HG02571 (cell line): Measurements from ENCODE around the gene HSD3B2.

Source experiments
- ATAC-seq: cut with Tn5 transposase; IDR thresholded peaks from one replicate; pipeline ENCODE4 v1.9.1; 2021; ENCODE audit warnings: mild to moderate bottlenecking, moderate library complexity; ENCODE audit not compliant: unreplicated experiment

HSD3B2 gene

DNA sequence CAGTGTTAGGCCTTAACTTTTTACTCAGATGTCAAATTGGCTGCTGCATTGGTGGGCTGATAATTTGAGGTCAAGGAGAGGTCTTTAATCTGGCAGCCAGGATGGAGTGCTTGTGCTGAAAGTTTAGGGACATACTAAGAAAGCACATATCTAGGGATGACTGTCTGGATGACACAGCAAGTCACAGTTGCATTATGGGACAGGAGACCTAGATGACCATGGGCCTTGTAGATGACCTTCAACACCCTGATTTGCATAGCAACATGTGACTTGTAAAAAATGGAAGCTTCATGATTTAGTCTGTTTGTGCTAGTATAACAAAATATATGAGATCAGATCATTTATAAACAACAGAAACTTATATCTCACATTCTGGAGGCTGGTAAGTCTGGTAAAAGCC, 18.0 kb upstream of the HSD3B2 start:
- ATAC-seq: no peak

DNA sequence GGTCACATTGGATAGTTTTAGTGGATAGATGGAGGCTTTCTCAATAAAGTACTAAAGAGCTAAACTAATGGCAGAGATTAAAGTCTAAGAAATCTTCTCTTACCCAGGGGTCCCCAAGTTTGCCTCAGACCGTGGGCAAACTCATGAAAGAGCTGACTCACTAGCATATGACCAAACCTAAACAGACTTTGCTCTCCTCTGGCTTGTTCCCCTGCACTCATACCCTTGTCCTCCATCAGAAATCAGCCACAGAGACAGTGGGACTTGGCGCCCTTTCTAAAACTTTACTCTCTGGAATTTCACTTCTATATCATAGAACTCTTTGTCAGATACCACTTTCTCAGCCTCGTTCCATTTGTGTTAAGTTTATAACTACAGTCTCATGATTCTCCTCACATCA, 17.0 kb upstream of the HSD3B2 start:
- ATAC-seq: no peak

DNA sequence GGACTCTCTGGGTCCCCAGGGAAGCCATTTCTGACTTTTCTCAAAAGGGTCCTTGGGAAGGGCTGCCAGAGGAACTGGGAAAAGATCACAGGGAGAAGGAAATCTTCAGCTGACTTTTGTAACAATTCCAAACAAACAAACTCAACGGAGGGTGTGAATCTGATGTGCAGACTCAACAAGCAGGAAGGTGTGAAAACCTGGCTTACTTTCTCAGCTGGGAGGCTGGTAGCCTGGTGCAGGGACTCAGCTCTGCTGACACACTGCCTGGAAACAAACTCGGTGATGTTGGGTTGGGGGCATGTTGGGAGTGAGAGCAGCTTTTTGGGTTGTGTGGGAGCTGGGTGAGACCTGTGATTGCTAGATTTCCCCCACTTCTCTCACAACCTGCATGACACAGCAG, 10.2 kb upstream of the HSD3B2 start:
- ATAC-seq: no peak

DNA sequence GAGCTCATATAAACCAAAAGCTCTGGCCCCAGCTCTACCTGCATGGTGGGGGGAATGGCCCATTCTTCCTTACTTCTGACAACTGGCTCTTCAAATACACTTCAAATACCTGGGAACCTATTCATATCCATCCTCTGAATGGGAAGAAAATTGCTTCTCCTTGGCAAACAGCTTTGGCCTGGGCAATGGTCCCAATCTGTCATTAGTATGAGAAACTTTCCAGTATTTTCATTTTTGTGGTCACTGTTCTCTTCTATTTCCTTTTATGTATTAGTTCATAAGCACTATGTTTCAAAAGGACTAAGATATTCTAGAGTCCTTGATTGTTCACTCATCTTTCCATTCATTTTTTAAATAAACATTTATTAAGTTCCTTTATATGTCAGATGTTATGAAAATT, 5.2 kb upstream of the HSD3B2 start:
- no peak for ATAC-seq

DNA sequence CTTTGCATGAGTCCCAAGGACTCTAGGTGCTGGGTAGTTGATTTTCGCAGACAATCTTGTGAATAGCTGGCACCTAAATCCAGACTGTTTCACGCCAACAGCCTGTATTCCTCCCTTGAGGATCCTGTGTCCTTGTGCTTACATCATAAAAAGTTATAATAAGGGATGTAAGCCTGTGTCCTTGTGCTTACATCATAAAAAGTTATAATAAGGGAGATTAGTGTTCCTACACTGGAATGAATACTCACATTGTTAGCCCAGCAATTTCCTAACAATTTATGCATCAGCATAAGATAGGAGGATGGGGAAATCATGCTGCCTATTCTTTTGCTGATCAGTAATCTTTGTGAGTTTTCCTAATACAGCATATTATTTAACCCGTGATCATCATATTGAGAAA, 4.0 kb upstream of the HSD3B2 start:
- no peak for ATAC-seq

DNA sequence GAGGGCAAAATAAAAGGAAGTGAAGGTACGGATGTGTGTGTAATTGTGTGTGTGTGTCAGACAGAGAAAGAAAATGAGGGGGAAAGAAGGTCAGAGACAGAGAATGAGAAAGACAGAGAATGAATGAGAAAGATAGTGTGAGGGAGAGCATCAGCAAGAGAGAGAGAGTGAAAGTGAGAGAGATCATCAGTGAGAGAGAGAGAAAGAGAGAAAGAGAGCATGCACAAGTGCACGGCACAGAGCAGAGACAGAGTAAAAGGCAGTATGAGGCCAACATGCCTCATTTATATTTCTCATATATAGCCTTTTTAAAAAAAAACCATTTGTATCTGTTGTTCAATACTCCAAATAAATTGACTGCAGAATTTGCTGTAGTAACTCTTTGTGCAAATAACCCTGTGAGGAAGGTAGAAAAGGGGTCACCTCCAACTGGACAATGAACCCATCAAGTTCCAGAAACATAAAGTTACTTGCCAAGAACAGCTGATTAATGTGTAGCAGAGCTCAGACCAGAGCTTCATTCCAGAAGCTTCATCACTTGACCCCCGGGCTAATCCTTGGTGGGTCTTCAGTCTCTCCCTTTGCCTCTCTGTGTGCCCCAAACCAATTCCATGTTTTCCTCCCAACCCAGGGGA, 1.2 kb downstream of the HSD3B2 start:
- ATAC-seq: no peak

DNA sequence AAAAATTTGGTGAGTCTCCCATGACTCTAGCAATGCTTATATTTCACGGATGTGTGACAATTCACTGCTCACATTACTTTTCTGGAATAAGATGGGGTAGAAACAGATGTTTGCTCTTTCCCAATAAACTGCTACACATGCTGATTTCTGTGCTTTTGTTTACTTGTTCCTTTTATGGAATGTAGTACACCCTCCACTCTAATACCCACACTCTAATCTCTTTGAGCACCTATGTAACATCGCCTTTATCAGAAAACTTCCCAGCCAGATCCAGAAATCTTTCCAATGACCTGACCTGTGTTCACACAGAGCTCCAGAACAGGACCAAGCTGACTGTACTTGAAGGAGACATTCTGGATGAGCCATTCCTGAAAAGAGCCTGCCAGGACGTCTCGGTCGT, 4.2 kb downstream of the HSD3B2 start:
- ATAC-seq: no peak

DNA sequence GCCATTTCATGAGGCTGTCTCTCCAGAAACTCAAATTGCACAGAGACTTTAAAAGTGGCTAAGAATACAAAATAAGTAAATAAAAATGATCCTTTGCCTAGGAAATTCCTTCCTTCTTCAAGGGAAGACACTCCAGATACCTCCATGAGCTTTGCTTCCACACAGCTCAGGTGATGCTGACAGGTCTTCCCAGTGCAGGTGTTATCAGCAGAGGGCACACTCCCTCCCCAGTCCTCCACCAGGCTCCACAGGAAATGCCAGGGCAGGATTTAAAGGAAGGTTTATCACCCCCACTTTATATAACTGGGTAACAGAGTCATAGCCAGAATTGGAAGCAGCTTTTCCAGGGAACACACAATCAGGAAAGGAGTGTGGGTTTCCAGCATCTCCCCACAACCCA, 5.7 kb downstream of the HSD3B2 start:
- no peak for ATAC-seq

DNA sequence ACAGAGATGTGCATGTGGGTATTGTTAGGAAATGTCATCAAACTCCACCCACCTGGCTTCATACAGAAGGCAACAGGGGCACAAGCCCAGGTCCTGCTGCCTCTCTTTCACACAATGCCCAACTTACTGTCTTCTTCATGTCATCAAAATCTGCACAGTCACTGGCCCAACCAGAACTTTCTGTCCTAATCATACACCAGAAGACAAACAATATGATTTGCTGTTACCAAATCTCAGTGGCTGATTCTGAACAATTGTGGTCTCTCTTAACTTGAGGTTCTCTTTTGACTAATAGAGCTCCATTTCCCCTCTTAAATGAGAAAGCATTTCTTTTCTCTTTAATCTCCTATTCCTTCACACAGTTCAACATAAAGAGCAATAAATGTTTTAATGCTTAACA, 7.7 kb downstream of the HSD3B2 start:
- no peak for ATAC-seq

DNA sequence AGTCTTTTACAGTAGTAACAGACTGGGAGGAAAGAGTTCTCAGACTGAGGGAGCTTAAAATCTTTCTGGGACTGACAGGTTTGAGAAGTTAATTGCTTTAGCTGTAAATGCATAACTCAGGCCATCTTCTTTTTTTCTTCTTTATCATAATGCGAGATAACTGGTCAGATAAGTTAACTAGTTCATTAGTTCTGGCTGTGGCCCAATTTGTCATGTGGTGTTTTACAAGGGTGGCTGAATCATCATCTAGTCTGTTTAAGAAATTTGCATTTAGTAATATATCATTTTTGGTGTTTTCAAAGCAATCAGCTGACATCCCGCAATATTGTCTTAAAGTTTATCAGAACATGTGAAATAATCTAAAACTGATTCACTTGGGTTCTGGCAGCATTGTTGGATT, 14.0 kb downstream of the HSD3B2 start:
- ATAC-seq: no peak

DNA sequence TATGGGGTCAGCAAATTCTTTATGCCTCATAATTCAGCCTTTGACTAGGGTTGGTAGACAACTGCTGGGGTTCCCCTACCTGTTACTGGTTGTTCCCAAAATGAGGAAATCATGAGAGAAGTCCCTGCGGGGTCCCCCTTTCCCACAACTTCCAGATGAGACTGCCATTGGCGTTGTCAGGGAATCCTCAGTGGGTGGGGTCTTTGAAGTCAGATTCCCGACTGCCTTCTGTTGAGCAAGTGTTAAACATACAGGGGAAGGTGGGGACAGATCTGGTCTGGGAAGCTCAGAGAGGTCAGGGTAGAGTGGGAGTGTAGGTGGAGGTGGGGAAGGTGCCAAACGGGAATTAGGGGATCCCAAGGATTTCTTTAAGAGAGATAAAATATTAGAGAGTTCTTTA, 14.7 kb downstream of the HSD3B2 start:
- ATAC-seq: no peak

DNA sequence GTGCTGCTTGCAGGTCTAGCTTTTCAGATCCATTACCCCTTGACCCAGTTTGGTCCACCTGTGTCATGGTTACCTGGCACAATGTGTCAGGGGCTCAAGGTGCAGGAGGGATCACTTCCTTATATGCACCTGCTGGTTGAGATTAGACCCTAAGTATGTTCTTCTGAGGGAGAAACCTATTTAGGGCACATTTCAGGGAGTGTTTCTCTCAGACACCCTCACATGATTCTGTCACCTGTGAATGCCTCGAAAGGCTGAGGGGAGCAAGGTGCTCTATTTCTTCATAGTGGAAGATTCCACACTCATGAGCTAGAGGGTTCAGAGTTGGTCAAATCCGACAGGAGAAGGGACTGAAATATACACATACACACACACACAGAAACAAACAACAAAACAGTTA, 15.5 kb downstream of the HSD3B2 start:
- ATAC-seq: no peak

DNA sequence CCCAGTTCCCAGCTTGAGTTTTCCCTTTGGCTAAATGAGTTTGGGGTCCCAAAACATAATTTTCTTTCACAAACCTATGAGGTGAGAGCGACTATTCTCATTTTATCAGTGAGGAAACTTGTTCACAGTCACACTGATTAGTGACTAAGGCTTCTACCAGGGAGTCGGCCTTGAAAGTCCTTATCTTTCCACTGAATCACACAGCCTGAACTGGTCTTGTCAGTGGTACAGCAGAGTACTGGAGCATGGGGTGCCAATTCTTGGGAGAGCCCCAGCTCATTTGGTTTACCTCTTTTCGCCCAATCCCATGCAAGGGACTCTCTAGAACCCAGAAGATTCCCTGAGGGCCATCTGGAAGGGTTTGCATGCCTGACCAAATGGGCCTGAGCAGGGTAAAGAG, 16.9 kb downstream of the HSD3B2 start:
- no peak for ATAC-seq

DNA sequence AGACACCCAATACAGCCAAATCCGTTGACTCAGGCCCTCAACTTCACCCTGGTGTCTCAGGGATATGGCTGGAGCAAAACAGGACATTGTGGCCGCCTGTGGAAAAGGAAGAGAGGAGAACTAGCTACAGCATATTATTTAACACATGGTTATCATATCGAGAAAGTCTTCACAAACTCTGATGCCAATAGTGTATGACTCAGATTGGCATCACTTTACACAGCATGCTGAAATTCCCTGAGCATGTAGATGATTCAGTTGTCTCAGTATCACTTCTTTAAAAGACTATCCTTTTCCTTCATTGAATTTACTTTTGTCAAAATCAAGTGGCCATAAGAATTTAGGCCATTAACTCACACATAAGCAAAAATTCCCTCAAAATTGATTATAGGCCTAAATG, 20.1 kb downstream of the HSD3B2 start:
- no peak for ATAC-seq

DNA sequence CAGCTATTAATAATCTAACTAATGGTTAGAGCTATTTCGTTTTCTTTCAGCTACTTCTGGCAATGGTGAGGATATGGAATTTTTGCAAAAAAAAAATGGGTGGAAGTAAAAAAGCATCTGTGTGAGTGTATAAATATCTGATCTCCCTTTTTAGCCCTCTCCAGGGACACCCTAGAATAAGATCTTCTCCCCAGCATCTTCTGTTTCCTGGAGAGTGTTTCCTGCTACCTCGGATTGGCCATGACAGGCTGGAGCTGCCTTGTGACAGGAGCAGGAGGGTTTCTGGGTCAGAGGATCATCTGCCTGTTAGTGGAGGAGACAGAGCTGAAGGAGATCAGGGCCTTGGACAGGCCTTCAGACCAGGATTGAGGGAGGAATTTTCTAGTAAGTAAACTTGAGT, 23.8 kb downstream of the HSD3B2 start:
- no peak for ATAC-seq

DNA sequence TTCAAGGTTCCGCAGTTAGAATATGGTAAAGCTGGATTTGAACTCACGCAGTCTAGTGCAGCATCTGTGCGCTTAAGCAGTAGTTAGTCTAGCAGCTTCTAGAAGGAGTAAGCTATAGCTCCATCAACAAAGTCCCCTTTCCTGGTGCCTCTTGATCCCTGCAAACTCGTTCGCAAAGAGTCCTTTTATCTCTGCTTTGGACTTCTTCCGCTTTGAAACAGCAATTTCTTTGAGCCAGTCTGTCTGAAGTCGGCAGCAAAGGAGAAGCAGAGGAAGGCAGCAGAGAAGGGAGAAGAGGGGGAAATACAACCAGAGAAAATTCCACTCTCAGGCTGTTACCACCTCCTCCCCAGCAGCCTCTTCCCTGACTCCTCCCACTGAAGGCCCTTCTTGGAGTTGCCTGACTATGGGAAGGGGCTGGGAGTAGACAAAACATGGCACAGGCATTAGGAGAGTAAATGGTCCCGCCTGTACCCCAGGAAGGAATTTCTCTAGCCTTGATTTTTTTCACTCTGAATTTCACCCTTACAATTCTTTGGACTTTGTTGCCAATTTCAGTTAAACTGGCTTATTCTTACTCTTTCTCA, 25.9 kb downstream of the HSD3B2 start:
- no peak for ATAC-seq

DNA sequence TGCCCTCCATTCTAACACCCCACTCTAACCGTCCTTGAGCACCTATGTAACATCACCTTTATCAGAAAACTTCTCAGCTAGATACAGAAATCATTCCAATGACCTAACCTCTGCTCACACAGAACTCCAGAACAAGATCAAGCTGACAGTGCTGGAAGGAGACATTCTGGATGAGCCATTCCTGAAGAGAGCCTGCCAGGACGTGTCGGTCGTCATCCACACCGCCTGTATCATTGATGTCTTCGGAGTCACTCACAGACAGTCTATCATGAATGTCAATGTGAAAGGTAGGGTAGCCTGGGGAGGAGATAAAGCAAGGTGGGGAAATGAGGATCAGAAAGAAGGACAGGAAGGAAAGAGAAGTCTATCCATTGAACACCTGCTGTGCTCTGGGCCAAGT, 27.8 kb downstream of the HSD3B2 start:
- ATAC-seq: no peak

DNA sequence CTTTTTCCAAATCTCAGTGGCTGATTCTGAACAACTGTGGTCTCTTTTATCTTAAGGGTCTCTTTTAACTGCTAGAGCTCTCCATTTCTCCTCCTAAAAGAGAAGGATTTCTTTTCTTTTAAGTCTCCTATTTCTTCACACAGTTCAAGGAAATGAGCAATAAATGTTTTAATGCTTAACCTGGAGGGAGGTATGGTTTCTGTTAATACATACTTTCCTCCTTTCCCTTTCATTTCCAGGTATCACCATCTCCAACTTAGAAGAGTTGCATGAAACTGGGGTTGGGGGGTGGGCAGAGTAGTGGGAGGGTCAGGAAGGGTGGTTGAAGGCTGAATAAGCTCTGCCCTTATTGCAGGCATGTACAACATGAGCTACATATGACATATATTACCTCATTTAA, 31.4 kb downstream of the HSD3B2 start:
- ATAC-seq: no peak

DNA sequence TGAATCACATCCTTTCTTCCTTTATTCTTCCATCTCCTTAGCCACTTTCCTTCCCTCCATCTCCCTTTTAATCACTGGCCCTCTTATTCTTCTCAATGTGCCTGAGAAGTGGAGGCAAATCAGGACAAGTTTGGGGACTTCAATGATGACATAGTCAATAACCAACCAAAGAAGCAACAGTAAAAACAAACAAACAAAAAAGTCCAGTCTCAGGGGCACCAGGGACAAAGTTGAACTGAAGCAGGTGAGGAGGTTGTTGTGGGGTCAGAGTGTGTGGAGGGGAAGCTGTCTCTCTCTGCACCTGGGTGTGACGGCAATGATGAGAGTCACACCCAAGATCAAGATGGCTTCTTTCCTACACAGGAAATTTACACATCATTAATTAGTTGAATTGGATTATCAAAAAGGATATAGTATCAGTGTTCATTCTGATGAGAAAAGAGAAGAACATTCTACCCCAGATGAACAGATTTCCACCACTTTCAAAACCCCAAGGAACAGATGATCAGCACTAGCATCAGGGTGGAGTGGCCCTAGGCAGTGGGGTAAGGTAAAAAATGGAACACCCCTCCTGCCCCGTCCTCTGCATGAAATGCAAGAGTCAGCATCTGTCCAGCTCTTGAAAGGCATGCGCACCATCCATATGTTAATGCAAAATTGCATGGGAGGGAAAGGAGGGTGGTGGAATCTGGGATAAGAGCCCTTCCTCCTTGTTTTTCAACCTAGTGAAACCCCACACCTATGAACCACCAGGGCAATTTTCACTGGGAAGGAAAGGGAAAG, 32.6 kb downstream of the HSD3B2 start:
- no peak for ATAC-seq

DNA sequence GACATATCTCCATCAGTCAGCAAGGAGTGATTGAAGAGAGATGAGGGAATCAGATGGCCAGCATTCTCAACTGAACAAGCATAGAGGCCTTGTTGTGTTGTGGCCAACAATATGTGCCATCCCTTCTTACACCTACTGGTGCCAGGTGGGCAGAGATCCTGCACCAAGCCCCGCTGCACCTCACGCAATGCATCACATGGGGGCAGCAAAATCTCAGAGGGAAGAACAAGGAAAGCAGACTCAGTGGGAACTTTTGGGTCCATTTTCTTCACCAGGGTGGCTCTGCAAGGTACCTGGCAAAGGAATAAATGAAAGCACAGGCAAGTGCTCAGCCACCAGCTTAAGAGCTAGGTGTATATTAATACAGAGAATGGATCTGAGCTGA, 33.2 kb downstream of the HSD3B2 start:
- ATAC-seq: no peak

DNA sequence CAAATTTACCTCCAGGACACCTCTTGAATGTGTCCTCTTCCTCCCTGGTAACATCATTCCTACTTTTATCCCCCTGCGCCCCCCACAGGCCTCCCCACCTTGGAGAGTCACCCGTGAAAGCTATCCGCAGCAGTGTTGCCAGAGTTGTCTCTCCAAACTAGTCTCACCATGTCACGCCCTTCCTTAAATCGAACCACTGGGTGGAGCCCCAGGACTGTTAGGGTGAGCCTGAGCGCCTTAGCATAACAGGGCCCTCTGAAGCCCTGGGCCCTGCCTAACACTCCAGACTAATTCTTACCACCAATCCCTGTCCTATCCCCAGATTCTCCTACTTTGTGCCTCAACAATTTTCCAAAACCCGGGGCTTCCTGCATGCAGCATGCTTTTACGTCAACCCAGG, 35.0 kb downstream of the HSD3B2 start:
- ATAC-seq: no peak

DNA sequence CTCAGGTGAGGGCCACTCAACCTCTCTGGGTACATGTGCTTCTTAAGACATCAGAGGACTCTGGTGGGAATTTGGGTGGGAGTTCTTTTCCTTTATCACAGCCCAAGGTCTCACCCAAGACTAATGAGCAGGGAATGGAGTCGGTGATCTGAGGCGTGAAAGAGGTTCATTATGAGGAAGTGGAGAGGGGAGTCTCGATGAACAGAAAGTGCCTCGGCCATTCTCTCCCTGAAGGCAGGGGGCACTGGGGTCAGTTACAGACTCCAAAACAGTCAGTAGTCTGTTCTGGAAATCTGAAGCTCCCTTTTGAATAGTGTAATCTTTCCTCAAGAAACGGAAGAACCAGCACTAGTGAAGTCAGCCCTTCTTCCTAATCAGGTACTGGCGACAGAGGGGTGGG, 36.2 kb downstream of the HSD3B2 start:
- no peak for ATAC-seq

DNA sequence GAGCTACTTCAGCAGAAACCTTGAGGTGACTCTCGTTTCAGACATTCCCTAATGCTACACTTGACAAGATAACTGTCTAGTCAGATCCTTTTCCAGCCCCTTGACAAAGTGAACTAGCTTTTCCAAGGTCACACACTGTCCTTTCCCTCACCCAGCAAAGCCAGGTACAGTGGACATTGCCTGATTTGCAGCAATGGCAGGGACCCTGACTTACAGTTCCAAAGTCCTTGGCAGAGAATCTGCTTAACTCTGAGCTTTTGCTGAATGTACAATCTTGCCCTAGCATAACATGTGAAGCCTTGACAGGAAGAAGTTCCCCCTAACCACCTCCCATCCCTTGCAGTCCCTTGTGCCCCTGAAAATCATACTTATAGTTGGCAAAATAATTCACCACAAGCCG, 37.1 kb downstream of the HSD3B2 start:
- no peak for ATAC-seq
